Measurements from ENCODE around the gene KCNE4.

The KCNE4 gene

GRCh38 chr2:223019987-223020717 is 31.8 kb upstream of the KCNE4 start:
- Histone ChIP-seq H3K9ac (ENCODE audit: low read depth, low read length, poor library complexity, severe bottlenecking) (no peak overlapping the region), H3K9me2 (replicated peaks; ENCODE audit: low read depth, low read length) (no peaks in the 10 kb centered on the region), H2AFZ (ENCODE audit: low read length) (no peak overlapping the region), H3K4me1 (ENCODE audit: insufficient read depth, low read length, poor library complexity, severe bottlenecking) (no peaks in the 10 kb centered on the region), H3K79me2 (ENCODE audit: insufficient read depth, low read length) (no peaks in the 10 kb centered on the region), H3K27me3 (ENCODE audit: insufficient read depth, low read length, poor library complexity, severe bottlenecking) (no peaks in the 10 kb centered on the region), H3K9me3 (ENCODE audit: insufficient read depth, low read depth, low read length) (no peaks in the 10 kb centered on the region), H3F3A (ENCODE audit: low read depth) (no peaks in the 10 kb centered on the region), H3K4me2 (ENCODE audit: low read depth, low read length, poor library complexity, severe bottlenecking) (no peak overlapping the region), H3K36me3 (ENCODE audit: insufficient read depth, low read length) (no peaks in the 10 kb centered on the region), H4K20me1 (ENCODE audit: insufficient read depth, low read length, poor library complexity, severe bottlenecking) (no peaks in the 10 kb centered on the region), H3K4me3 (ENCODE audit: low read length, poor library complexity, severe bottlenecking) (no peak overlapping the region)
- TF ChIP-seq EZH2phosphoT487 (IDR thresholded peaks at IDR 0.05; ENCODE audit: borderline replicate concordance) = no peak
- TF ChIP-seq, protein P1, sequence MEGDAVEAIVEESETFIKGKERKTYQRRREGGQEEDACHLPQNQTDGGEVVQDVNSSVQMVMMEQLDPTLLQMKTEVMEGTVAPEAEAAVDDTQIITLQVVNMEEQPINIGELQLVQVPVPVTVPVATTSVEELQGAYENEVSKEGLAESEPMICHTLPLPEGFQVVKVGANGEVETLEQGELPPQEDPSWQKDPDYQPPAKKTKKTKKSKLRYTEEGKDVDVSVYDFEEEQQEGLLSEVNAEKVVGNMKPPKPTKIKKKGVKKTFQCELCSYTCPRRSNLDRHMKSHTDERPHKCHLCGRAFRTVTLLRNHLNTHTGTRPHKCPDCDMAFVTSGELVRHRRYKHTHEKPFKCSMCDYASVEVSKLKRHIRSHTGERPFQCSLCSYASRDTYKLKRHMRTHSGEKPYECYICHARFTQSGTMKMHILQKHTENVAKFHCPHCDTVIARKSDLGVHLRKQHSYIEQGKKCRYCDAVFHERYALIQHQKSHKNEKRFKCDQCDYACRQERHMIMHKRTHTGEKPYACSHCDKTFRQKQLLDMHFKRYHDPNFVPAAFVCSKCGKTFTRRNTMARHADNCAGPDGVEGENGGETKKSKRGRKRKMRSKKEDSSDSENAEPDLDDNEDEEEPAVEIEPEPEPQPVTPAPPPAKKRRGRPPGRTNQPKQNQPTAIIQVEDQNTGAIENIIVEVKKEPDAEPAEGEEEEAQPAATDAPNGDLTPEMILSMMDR (conservative IDR thresholded peaks at IDR 0.05; ENCODE audit: low read length) = peak; percentile 28

DNA sequence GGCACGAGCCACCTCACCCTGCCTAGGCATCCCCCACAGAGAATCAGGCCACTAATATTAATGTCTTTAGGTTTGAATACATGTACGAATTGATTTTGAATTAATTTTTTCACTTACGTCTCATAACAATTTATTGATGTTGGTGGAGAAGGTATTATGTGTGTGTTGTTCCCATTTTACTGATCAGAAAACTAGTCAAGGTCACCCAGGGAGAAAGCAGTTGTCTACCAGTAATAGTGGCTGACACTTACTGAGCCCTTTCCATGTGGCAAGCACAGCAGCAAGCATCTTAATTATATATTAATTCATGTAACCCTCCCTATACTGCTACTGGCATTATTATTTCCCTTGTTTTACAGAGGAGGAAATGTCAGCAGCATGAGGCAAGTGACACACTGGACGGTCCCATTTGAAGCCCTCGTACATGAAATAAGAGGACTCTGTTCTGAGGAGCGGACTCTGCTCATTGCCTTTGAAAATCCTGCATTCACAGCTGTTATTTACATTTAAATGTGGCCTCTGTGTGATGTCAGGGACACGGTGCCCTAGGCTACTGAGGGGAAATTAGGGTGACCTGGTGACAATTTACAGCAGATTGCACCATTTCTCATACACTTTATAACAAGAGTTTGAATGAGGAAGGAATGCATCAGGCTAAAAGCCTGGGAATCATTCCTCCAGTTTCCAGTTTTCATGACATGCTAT is 30.9 kb upstream of the KCNE4 start:
- Histone ChIP-seq H3K9me3 (ENCODE audit: insufficient read depth, low read depth, low read length) (no peaks in the 10 kb centered on the region), H3K36me3 (ENCODE audit: insufficient read depth, low read length) (no peaks in the 10 kb centered on the region), H3F3A (ENCODE audit: low read depth) (no peaks in the 10 kb centered on the region), H3K4me3 (ENCODE audit: low read length, poor library complexity, severe bottlenecking) (no peak overlapping the region), H3K9me2 (replicated peaks; ENCODE audit: low read depth, low read length) (no peaks in the 10 kb centered on the region), H3K79me2 (ENCODE audit: insufficient read depth, low read length) (no peaks in the 10 kb centered on the region), H3K4me2 (ENCODE audit: low read depth, low read length, poor library complexity, severe bottlenecking) (no peak overlapping the region), H3K9ac (ENCODE audit: low read depth, low read length, poor library complexity, severe bottlenecking) (no peak overlapping the region), H4K20me1 (ENCODE audit: insufficient read depth, low read length, poor library complexity, severe bottlenecking) (no peaks in the 10 kb centered on the region), H3K4me1 (ENCODE audit: insufficient read depth, low read length, poor library complexity, severe bottlenecking) (no peaks in the 10 kb centered on the region), H2AFZ (ENCODE audit: low read length) (no peak overlapping the region), H3K27me3 (ENCODE audit: insufficient read depth, low read length, poor library complexity, severe bottlenecking) (no peaks in the 10 kb centered on the region)
- TF ChIP-seq, protein P1 (conservative IDR thresholded peaks at IDR 0.05; ENCODE audit: low read length) = no peak
- TF ChIP-seq EZH2phosphoT487 (IDR thresholded peaks at IDR 0.05; ENCODE audit: borderline replicate concordance) = no peak

GRCh38 chr2:223026357-223027110 is 25.5 kb upstream of the KCNE4 start:
- Histone ChIP-seq H3K9ac (ENCODE audit: low read depth, low read length, poor library complexity, severe bottlenecking) (no peak overlapping the region), H3K36me3 (ENCODE audit: insufficient read depth, low read length) (no peaks in the 10 kb centered on the region), H3K4me1 (ENCODE audit: insufficient read depth, low read length, poor library complexity, severe bottlenecking) (peaks cover 6% of the 10 kb centered on the region), H3K9me3 (ENCODE audit: insufficient read depth, low read depth, low read length) (no peaks in the 10 kb centered on the region), H3F3A (ENCODE audit: low read depth) (no peaks in the 10 kb centered on the region), H2AFZ (ENCODE audit: low read length) (no peak overlapping the region), H3K4me2 (ENCODE audit: low read depth, low read length, poor library complexity, severe bottlenecking) (no peak overlapping the region), H4K20me1 (ENCODE audit: insufficient read depth, low read length, poor library complexity, severe bottlenecking) (no peaks in the 10 kb centered on the region), H3K9me2 (replicated peaks; ENCODE audit: low read depth, low read length) (no peaks in the 10 kb centered on the region), H3K27me3 (ENCODE audit: insufficient read depth, low read length, poor library complexity, severe bottlenecking) (no peaks in the 10 kb centered on the region), H3K4me3 (ENCODE audit: low read length, poor library complexity, severe bottlenecking) (no peak overlapping the region), H3K79me2 (ENCODE audit: insufficient read depth, low read length) (no peaks in the 10 kb centered on the region)
- TF ChIP-seq, protein P1 (conservative IDR thresholded peaks at IDR 0.05; ENCODE audit: low read length) = no peak
- no peak for TF ChIP-seq EZH2phosphoT487 (IDR thresholded peaks at IDR 0.05; ENCODE audit: borderline replicate concordance)
